Measurements from ENCODE around the gene RGS10.

Gene RGS10

DNA sequence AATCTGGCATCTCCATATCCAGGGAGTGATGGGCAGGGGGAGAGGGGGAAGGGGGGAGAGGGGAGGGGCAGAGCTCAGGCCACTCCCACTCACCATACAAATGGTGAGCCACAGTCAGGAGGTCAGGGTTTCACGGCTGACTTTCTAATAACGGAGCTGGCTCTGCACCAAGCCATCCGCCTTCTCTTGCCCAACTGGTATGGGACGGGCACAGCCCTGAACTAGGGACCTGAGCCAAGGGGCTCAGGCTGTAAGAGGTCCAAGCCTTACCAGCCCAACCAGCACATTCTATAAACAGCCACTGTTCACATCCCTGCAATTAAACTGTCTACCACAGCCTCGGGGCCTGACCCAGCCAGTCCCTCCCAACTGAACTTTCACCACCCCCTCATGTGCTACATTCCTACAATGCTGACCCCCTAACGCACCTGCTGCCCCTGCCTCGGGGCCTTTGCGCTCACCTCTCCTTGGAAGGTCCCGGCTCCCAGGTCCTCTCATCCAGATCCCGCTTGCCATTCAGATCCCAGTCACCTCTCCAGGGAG is 32.5 kb downstream of the RGS10 start:
- no peak overlapping the region for H3K9ac ChIP-seq (ENCODE audit: low read depth, low read length, poor library complexity, severe bottlenecking)
- H3K9me2 ChIP-seq (replicated peaks; ENCODE audit: low read depth, low read length): no peaks in the 10 kb centered on the region
- H3K79me2 ChIP-seq (ENCODE audit: insufficient read depth, low read length): no peaks in the 10 kb centered on the region
- no peaks in the 10 kb centered on the region for H3K9me3 ChIP-seq (ENCODE audit: insufficient read depth, low read depth, low read length)
- no peaks in the 10 kb centered on the region for H3K27me3 ChIP-seq (ENCODE audit: insufficient read depth, low read length, poor library complexity, severe bottlenecking)
- H3K4me3 ChIP-seq (ENCODE audit: low read length, poor library complexity, severe bottlenecking): no peak overlapping the region
- no peaks in the 10 kb centered on the region for H3K4me1 ChIP-seq (ENCODE audit: insufficient read depth, low read length, poor library complexity, severe bottlenecking)
- no peaks in the 10 kb centered on the region for H4K20me1 ChIP-seq (ENCODE audit: insufficient read depth, low read length, poor library complexity, severe bottlenecking)
- TF ChIP-seq, protein P1, sequence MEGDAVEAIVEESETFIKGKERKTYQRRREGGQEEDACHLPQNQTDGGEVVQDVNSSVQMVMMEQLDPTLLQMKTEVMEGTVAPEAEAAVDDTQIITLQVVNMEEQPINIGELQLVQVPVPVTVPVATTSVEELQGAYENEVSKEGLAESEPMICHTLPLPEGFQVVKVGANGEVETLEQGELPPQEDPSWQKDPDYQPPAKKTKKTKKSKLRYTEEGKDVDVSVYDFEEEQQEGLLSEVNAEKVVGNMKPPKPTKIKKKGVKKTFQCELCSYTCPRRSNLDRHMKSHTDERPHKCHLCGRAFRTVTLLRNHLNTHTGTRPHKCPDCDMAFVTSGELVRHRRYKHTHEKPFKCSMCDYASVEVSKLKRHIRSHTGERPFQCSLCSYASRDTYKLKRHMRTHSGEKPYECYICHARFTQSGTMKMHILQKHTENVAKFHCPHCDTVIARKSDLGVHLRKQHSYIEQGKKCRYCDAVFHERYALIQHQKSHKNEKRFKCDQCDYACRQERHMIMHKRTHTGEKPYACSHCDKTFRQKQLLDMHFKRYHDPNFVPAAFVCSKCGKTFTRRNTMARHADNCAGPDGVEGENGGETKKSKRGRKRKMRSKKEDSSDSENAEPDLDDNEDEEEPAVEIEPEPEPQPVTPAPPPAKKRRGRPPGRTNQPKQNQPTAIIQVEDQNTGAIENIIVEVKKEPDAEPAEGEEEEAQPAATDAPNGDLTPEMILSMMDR (conservative IDR thresholded peaks at IDR 0.05; ENCODE audit: low read length): no peak
- TF ChIP-seq EZH2phosphoT487 (IDR thresholded peaks at IDR 0.05; ENCODE audit: borderline replicate concordance): no peak
- no peaks in the 10 kb centered on the region for H3F3A ChIP-seq (ENCODE audit: low read depth)
- H3K36me3 ChIP-seq (ENCODE audit: insufficient read depth, low read length): peaks cover 14% of the 10 kb centered on the region; the same call in 1 of the 2 replicates
- no peak overlapping the region for H2AFZ ChIP-seq (ENCODE audit: low read length)
- H3K4me2 ChIP-seq (ENCODE audit: low read depth, low read length, poor library complexity, severe bottlenecking): no peak overlapping the region

GRCh38 chr10:119507115-119507514 is 35.4 kb downstream of the RGS10 start:
- Histone ChIP-seq H3K9ac (ENCODE audit: low read depth, low read length, poor library complexity, severe bottlenecking) (no peak overlapping the region), H3K79me2 (ENCODE audit: insufficient read depth, low read length) (no peaks in the 10 kb centered on the region), H3K27me3 (ENCODE audit: insufficient read depth, low read length, poor library complexity, severe bottlenecking) (no peaks in the 10 kb centered on the region), H3K4me1 (ENCODE audit: insufficient read depth, low read length, poor library complexity, severe bottlenecking) (peaks cover 13% of the 10 kb centered on the region), H2AFZ (ENCODE audit: low read length) (no peak overlapping the region), H3K4me2 (ENCODE audit: low read depth, low read length, poor library complexity, severe bottlenecking) (no peak overlapping the region), H3K36me3 (ENCODE audit: insufficient read depth, low read length) (peaks cover 7% of the 10 kb centered on the region; the same call in 1 of the 2 replicates), H3K9me3 (ENCODE audit: insufficient read depth, low read depth, low read length) (no peaks in the 10 kb centered on the region), H3F3A (ENCODE audit: low read depth) (peaks cover under 1% of the 10 kb centered on the region; the same call in 1 of the 2 replicates), H4K20me1 (ENCODE audit: insufficient read depth, low read length, poor library complexity, severe bottlenecking) (no peaks in the 10 kb centered on the region), H3K9me2 (replicated peaks; ENCODE audit: low read depth, low read length) (no peaks in the 10 kb centered on the region), H3K4me3 (ENCODE audit: low read length, poor library complexity, severe bottlenecking) (no peak overlapping the region)
- TF ChIP-seq, protein P1 (conservative IDR thresholded peaks at IDR 0.05; ENCODE audit: low read length): no peak
- no peak for TF ChIP-seq EZH2phosphoT487 (IDR thresholded peaks at IDR 0.05; ENCODE audit: borderline replicate concordance)

DNA sequence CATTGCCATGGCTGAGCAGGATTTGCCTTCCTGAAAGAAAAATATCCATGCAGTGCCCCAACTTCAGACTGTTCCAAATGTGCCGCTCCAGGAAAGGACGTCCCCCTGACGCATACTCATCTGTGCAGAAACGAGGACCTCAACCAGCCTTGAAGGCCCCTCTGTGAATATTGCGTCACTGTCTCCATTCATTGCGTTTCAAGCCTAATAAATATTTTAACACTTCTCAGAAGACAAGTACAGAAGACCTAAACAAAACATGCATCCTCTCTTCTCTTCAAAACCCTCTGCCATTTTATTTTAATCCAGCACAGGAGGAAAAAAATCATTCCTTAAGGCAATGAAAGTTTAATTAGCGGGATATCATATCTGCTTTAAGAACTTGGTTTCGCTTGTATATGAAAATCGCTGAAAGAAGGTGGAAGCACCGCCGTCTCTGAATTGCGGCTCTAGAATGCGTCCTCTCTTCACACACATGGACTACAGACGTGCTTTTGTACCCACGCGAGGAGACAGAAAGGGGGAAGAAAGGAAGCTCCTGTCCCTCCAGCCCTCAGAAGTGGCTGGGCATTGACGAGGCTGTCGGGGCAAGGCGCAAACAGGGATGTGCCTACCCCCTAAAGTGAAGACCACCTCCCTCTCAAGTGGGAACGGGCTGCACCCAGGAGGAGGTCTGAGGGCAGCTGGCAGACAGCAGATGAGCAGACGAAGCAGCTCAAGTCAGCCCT is 36.8 kb downstream of the RGS10 start:
- Histone ChIP-seq H3K36me3 (ENCODE audit: insufficient read depth, low read length) (no peaks in the 10 kb centered on the region), H3K4me3 (ENCODE audit: low read length, poor library complexity, severe bottlenecking) (no peak overlapping the region), H4K20me1 (ENCODE audit: insufficient read depth, low read length, poor library complexity, severe bottlenecking) (no peaks in the 10 kb centered on the region), H3F3A (ENCODE audit: low read depth) (peaks cover 5% of the 10 kb centered on the region), H3K9me2 (replicated peaks; ENCODE audit: low read depth, low read length) (no peaks in the 10 kb centered on the region), H3K9me3 (ENCODE audit: insufficient read depth, low read depth, low read length) (no peaks in the 10 kb centered on the region), H3K79me2 (ENCODE audit: insufficient read depth, low read length) (no peaks in the 10 kb centered on the region), H3K4me1 (ENCODE audit: insufficient read depth, low read length, poor library complexity, severe bottlenecking) (peaks cover 24% of the 10 kb centered on the region), H2AFZ (ENCODE audit: low read length) (no peak overlapping the region), H3K4me2 (ENCODE audit: low read depth, low read length, poor library complexity, severe bottlenecking) (no peak overlapping the region), H3K27me3 (ENCODE audit: insufficient read depth, low read length, poor library complexity, severe bottlenecking) (no peaks in the 10 kb centered on the region), H3K9ac (ENCODE audit: low read depth, low read length, poor library complexity, severe bottlenecking) (no peak overlapping the region)
- TF ChIP-seq, protein P1 (conservative IDR thresholded peaks at IDR 0.05; ENCODE audit: low read length): no peak
- TF ChIP-seq EZH2phosphoT487 (IDR thresholded peaks at IDR 0.05; ENCODE audit: borderline replicate concordance): no peak
